ENCODE results near the gene IP6K2.

The IP6K2 gene

DNA sequence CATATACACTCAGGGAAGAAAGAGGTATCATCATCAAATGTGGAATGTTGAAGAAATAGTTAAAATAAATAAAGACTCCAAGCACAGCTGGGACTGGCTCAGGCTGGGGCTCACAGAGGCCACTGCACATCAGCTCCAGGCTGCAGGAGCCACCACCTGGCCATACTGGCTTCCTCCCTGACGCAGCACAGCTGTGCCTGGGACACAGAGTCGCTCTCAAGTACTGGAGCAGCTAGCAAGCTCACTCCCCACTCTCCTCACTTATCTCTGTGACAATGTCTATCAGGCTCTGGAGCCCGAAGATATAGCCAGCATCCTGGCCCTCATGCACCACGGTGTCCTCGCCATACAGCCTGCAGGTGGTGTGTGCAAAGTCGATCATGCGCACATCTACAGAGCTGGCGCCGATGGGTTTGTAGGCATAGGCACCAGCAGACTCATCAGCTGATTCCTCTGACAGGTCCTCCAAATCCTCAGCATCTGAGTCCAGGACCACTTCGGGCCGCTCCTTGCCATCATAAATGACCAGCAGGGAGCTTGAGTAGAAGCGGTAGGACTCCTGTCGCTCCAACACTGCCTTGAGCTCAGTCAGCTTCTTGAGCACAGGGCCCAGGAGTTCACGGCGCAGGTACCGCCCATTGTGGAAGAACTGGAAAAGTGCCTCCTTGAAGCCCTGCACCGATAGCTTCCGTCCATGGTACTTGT is 28.8 kb downstream of the IP6K2 start:
- H3K27ac ChIP-seq (ENCODE audit: low read depth, low read length) = no peak overlapping the region
- H3K4me1 ChIP-seq (ENCODE audit: control insufficient read depth, insufficient read depth, low read length) = peaks cover 10% of the 10 kb centered on the region
- no peaks in the 10 kb centered on the region for H3K27me3 ChIP-seq (ENCODE audit: control insufficient read depth, insufficient read depth, low read length)
- peaks cover 66% of the 10 kb centered on the region for H3K36me3 ChIP-seq (ENCODE audit: control insufficient read depth, insufficient read depth, low read length)
- H3K9ac ChIP-seq (ENCODE audit: low read depth, low read length) = no peak overlapping the region
- no peaks in the 10 kb centered on the region for H3K9me3 ChIP-seq (ENCODE audit: control insufficient read depth, insufficient read depth, low read length)
- H3K4me3 ChIP-seq (ENCODE audit: low read depth, low read length) = no peak overlapping the region

DNA sequence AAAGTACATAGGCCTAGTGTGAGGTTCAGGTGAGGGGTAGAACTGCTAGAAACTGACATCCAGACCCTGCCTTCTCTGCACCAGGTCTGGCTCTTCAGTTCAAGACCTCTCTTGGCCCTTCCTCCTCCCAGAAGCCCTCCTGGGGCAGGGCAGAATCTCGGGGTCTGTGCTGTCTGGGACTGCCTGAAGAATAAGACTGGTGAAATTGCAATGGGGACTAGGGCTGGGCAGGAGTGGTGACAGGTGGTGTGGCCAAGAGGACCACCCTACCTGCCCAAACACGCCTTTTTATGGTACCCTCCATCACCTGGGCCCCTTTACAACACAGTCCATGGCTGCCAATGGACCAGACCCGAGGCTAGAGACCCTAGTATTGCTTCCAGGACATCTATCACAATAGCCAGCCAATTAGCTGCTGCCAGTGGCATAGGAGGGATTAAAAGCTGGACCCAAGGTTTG is 29.8 kb downstream of the IP6K2 start:
- Histone ChIP-seq H3K9ac (ENCODE audit: low read depth, low read length) (no peak overlapping the region), H3K27ac (ENCODE audit: low read depth, low read length) (peak overlapping the region; percentile 17), H3K36me3 (ENCODE audit: control insufficient read depth, insufficient read depth, low read length) (peaks cover 65% of the 10 kb centered on the region), H3K4me1 (ENCODE audit: control insufficient read depth, insufficient read depth, low read length) (peaks cover 10% of the 10 kb centered on the region), H3K4me3 (ENCODE audit: low read depth, low read length) (no peak overlapping the region), H3K27me3 (ENCODE audit: control insufficient read depth, insufficient read depth, low read length) (no peaks in the 10 kb centered on the region), H3K9me3 (ENCODE audit: control insufficient read depth, insufficient read depth, low read length) (no peaks in the 10 kb centered on the region)

DNA sequence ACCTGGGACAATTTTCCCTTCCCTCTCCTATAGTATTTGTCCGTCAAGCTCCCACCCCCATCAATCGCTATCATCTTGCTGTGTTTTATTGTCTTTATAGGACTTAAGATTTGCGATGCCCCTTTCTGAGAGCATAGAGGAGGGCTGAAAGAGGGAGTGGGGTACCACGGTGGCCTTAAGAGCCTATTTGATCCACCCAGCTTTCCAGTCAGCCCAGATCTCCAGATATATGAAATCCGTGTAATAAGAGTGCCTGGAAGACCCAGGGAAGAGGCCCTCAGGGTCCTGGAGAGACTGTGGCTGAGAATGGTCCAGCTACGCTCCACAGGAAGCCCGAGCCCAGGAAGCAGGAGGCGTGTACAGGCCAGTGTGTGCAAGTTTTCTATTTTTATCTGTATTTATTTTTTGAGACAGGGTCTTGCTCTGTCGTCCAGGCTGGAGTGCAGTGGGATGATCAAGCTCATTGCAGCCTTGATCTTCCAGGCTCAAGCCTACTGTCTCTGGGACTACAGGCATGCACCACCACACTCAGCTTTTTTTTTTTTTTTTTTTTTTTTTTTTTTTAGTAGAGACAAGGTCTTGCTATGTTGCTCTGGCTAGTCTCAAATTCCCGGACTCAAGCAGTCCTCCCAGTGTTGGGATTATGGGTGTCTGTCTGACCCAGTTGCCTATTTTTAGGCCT is 30.3 kb downstream of the IP6K2 start:
- Histone ChIP-seq H3K4me1 (ENCODE audit: control insufficient read depth, insufficient read depth, low read length) (peaks cover 10% of the 10 kb centered on the region), H3K27ac (ENCODE audit: low read depth, low read length) (peak overlapping the region; percentile 17), H3K27me3 (ENCODE audit: control insufficient read depth, insufficient read depth, low read length) (no peaks in the 10 kb centered on the region), H3K9me3 (ENCODE audit: control insufficient read depth, insufficient read depth, low read length) (no peaks in the 10 kb centered on the region), H3K4me3 (ENCODE audit: low read depth, low read length) (peak overlapping the region; percentile 99), H3K9ac (ENCODE audit: low read depth, low read length) (no peak overlapping the region), H3K36me3 (ENCODE audit: control insufficient read depth, insufficient read depth, low read length) (peaks cover 65% of the 10 kb centered on the region)

DNA sequence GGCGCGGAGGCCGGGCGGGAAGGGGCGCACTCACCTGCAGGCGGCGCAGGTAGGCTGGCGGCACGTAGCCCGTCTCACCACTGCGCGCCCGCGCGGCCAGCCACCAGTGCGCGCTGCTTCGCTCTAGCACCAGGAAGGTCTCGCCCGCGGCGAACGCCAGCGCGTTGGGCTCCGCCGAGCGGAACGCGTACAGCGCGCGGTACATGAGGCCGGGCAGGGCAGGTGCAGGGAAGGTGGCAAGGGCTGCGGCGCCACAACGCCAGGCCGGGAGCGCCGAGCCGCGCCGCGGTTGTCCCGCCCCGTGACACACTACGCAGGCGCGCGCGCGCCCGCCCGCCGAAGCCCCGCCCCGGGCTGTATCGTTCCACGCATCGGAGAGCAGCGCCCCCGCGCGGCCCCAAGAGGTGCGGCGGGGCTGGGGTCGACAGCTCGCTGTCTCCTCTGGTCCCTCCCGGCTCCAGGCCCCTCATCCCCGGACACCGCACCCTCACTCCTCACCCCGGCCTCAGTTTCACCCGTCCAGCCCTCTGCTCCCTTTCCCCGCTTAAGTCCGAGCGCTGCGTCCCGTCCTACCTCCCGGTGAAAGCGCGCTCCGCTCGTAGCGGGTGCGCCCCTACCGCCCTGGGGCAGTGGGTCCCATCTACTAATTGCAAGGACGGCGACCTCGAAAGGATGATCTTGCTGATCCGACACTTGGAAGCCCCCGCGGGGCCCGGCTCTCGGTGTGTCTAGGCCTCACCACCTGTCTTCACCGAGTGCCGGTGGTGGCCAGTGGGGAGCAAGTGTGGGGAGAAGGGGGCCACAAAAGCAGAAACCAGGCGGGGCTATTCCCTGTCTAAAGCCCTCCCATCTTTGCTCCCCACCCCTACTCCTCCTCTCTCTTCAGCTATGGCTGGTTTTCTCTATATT is 31.2 kb downstream of the IP6K2 start, which contains the start of gene NCKIPSD:
TSS of gene NCKIPSD (minus strand) at position 313 of the 909 bp plus-strand sequence. CDS start at position 205, 108 bp downstream.
- Histone ChIP-seq H3K27ac (ENCODE audit: low read depth, low read length) (peak within 1 kb of the TSS; percentile 95), H3K4me1 (ENCODE audit: control insufficient read depth, insufficient read depth, low read length) (peaks cover 10% of the 10 kb centered on the region), H3K27me3 (ENCODE audit: control insufficient read depth, insufficient read depth, low read length) (no peaks in the 10 kb centered on the region), H3K4me3 (ENCODE audit: low read depth, low read length) (peak within 1 kb of the TSS; percentile 99), H3K9me3 (ENCODE audit: control insufficient read depth, insufficient read depth, low read length) (no peaks in the 10 kb centered on the region), H3K36me3 (ENCODE audit: control insufficient read depth, insufficient read depth, low read length) (peaks cover 65% of the 10 kb centered on the region), H3K9ac (ENCODE audit: low read depth, low read length) (peak within 1 kb of the TSS; percentile 98)

DNA sequence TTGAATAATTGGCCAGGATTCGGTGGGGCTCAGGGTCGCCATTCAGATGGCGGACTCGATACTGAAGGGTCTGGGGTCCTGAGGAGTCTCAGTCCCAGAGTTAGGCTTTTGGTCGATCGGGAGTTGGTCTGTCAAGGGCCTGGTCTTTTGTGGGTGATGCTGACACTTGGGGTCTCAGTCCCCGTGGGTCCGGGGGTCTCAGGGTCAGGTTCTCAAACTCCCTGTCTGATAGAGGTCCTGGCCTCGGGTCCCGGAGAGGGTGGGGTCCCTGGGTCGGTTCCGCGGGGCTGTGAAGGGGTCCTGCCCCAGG is 31.8 kb downstream of the IP6K2 start:
- peaks cover 10% of the 10 kb centered on the region for H3K4me1 ChIP-seq (ENCODE audit: control insufficient read depth, insufficient read depth, low read length)
- H3K27ac ChIP-seq (ENCODE audit: low read depth, low read length) = peak overlapping the region; percentile 95

DNA sequence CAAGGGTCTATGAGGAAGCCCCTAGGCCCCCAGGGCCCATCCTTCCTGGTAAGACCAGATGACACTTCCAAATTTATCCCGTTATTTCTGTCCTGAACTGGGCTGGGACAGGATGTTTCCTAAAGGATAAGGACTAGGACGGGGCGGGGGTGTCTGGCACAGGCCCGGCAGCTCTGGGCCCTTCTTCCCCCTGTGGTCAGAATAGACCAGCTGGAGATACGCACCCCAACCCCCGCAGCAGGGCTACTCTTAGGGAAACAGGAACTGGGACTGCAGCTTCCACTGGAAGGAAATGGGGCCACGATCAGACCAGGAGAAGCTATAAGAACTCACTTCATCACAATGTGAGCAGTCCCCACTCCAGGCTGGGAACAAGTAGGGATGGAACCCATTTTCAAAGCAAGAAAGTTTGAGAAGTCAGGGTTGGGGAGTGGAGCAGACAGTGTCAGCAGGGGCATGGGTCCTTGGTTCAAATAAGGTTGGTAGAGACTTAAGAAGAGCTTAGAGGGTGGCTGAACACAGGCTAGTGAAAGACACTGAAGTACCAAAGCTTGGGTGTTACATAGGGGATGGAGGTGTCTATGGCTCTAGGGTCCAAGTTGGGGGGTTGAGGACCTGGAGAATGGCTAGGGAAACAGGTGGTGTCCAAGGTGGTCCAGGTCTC is 32.4 kb downstream of the IP6K2 start:
- no peaks in the 10 kb centered on the region for H3K9me3 ChIP-seq (ENCODE audit: control insufficient read depth, insufficient read depth, low read length)
- H3K36me3 ChIP-seq (ENCODE audit: control insufficient read depth, insufficient read depth, low read length) = peaks cover 65% of the 10 kb centered on the region
- no peaks in the 10 kb centered on the region for H3K27me3 ChIP-seq (ENCODE audit: control insufficient read depth, insufficient read depth, low read length)
- H3K4me1 ChIP-seq (ENCODE audit: control insufficient read depth, insufficient read depth, low read length) = peaks cover 10% of the 10 kb centered on the region
- H3K4me3 ChIP-seq (ENCODE audit: low read depth, low read length) = peak overlapping the region; percentile 99
- H3K27ac ChIP-seq (ENCODE audit: low read depth, low read length) = no peak overlapping the region
- no peak overlapping the region for H3K9ac ChIP-seq (ENCODE audit: low read depth, low read length)

More for the DNA sequence above, 31.8 kb downstream of the IP6K2 start:
- Histone ChIP-seq H3K36me3 (ENCODE audit: control insufficient read depth, insufficient read depth, low read length) (peaks cover 65% of the 10 kb centered on the region), H3K27me3 (ENCODE audit: control insufficient read depth, insufficient read depth, low read length) (no peaks in the 10 kb centered on the region), H3K9ac (ENCODE audit: low read depth, low read length) (peak overlapping the region; percentile 98), H3K4me3 (ENCODE audit: low read depth, low read length) (peak overlapping the region; percentile 99), H3K9me3 (ENCODE audit: control insufficient read depth, insufficient read depth, low read length) (no peaks in the 10 kb centered on the region)

DNA sequence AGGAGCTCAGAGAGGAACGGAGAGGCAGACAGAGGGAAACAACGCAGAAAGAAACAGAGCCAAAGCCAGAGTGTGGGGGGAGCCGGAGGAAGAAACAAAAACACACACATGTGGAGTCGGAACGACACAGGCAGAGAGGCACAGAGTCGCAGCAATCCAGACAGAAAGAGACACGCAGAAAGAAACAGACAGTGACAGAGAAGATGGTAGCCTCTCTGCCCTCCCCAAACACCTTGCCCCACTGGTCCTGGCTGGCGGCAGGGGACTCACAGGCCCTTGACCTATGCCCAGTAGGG is 33.0 kb downstream of the IP6K2 start:
- Histone ChIP-seq H3K27ac (ENCODE audit: low read depth, low read length) (no peak overlapping the region), H3K4me3 (ENCODE audit: low read depth, low read length) (peak overlapping the region; percentile 99; the same call in 1 of the 2 replicates), H3K9ac (ENCODE audit: low read depth, low read length) (no peak overlapping the region), H3K36me3 (ENCODE audit: control insufficient read depth, insufficient read depth, low read length) (peaks cover 65% of the 10 kb centered on the region), H3K27me3 (ENCODE audit: control insufficient read depth, insufficient read depth, low read length) (no peaks in the 10 kb centered on the region), H3K4me1 (ENCODE audit: control insufficient read depth, insufficient read depth, low read length) (peaks cover 10% of the 10 kb centered on the region), H3K9me3 (ENCODE audit: control insufficient read depth, insufficient read depth, low read length) (no peaks in the 10 kb centered on the region)

DNA sequence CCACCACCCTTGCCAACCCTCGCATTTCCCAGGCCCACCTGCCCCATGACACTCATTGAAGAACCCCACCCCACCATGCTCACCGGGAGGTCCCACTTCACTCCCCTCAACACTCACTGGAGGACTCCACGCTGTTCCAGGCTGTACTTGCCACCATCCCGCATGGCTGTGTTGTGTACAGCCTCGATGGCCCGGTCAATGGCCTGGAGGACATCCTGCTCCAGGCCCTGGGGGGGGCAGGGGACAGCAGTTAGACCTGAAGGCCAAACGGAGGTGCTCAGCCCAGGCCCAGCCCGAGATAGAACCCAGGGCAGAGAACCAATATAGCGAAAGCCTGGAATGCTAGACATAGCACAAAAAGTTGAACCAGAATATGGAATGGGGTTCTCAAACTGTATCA is 34.2 kb downstream of the IP6K2 start:
- Histone ChIP-seq H3K36me3 (ENCODE audit: control insufficient read depth, insufficient read depth, low read length) (peaks cover 65% of the 10 kb centered on the region), H3K9me3 (ENCODE audit: control insufficient read depth, insufficient read depth, low read length) (no peaks in the 10 kb centered on the region), H3K4me1 (ENCODE audit: control insufficient read depth, insufficient read depth, low read length) (peaks cover 10% of the 10 kb centered on the region), H3K27ac (ENCODE audit: low read depth, low read length) (no peak overlapping the region), H3K4me3 (ENCODE audit: low read depth, low read length) (no peak overlapping the region), H3K9ac (ENCODE audit: low read depth, low read length) (no peak overlapping the region), H3K27me3 (ENCODE audit: control insufficient read depth, insufficient read depth, low read length) (no peaks in the 10 kb centered on the region)

DNA sequence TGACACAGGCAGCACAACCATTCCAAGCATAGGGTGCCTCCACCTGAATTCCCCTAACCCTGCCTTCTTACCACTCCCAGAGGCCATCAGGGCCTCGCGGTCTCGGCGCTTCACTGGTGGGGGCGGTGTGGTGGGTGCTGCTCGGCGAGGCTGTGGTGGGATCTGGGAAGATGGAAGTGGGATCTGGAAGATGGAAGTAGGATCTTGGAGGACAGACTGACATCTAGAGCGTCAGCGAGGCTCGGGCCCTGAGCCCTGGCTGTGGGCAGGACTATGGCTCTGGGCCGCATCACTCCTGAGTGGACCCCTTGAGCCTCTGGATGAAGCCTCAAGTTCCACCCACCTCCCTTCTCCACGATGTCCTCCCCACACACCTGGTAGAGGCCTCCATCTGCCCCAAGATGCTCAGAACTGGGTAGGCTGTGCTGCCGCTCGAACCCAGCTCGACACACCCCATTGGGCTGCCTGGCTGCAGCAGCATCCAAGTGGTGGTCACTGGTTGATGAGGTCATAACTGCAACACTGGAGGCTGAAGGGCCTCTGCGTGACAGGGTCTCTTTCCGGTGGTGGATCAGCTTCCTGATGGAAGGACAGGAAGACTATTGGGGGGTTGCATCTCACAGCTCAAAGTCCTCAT is 34.9 kb downstream of the IP6K2 start:
- H3K36me3 ChIP-seq (ENCODE audit: control insufficient read depth, insufficient read depth, low read length) = peaks cover 64% of the 10 kb centered on the region
- H3K27me3 ChIP-seq (ENCODE audit: control insufficient read depth, insufficient read depth, low read length) = no peaks in the 10 kb centered on the region

DNA sequence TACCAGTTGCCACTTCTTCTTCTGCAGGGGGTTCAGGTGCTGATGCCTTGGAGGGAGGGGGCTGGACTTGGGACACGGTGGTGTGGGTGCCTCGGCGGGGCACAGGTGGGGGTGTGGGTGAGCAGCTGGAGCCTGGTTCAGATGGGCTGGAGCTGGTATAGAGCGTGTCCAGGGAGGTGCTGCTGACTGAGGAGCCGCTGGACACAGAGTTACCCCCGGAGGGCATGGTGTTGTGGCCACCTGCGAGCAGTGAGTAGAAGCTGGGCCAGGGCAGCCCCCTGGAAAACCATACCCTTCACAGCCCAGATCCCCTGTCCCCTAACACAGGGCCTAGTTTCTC is 35.5 kb downstream of the IP6K2 start:
- peaks cover 64% of the 10 kb centered on the region for H3K36me3 ChIP-seq (ENCODE audit: control insufficient read depth, insufficient read depth, low read length)

More for the DNA sequence above, 34.9 kb downstream of the IP6K2 start:
- H3K4me1 ChIP-seq (ENCODE audit: control insufficient read depth, insufficient read depth, low read length) = peaks cover 10% of the 10 kb centered on the region
- H3K9ac ChIP-seq (ENCODE audit: low read depth, low read length) = no peak overlapping the region
- H3K9me3 ChIP-seq (ENCODE audit: control insufficient read depth, insufficient read depth, low read length) = no peaks in the 10 kb centered on the region
- no peak overlapping the region for H3K27ac ChIP-seq (ENCODE audit: low read depth, low read length)
- no peak overlapping the region for H3K4me3 ChIP-seq (ENCODE audit: low read depth, low read length)

More for the DNA sequence above, 35.5 kb downstream of the IP6K2 start:
- H3K9ac ChIP-seq (ENCODE audit: low read depth, low read length) = no peak overlapping the region
- no peaks in the 10 kb centered on the region for H3K9me3 ChIP-seq (ENCODE audit: control insufficient read depth, insufficient read depth, low read length)
- H3K27ac ChIP-seq (ENCODE audit: low read depth, low read length) = no peak overlapping the region
- H3K4me1 ChIP-seq (ENCODE audit: control insufficient read depth, insufficient read depth, low read length) = peaks cover 10% of the 10 kb centered on the region
- H3K27me3 ChIP-seq (ENCODE audit: control insufficient read depth, insufficient read depth, low read length) = no peaks in the 10 kb centered on the region
- no peak overlapping the region for H3K4me3 ChIP-seq (ENCODE audit: low read depth, low read length)

All from HUES48 (cell line).